Fibroblast of the conjunctiva (primary cell): ENCODE measurements around the gene SCYL1.
A peak's percentile ranks its signal among the peaks of the same experiment; 100 is the strongest.
"Not testable (repeated sequence)": the region's sequence is repeated elsewhere in the genome, so short reads cannot be mapped to it uniquely, and the experiment has no call there.

Source experiments
- DNase-seq: peaks from one replicate; pipeline ENCODE4 v3.0.0-alpha.2; 2010; ENCODE audit warnings: low read depth

Gene SCYL1

DNA sequence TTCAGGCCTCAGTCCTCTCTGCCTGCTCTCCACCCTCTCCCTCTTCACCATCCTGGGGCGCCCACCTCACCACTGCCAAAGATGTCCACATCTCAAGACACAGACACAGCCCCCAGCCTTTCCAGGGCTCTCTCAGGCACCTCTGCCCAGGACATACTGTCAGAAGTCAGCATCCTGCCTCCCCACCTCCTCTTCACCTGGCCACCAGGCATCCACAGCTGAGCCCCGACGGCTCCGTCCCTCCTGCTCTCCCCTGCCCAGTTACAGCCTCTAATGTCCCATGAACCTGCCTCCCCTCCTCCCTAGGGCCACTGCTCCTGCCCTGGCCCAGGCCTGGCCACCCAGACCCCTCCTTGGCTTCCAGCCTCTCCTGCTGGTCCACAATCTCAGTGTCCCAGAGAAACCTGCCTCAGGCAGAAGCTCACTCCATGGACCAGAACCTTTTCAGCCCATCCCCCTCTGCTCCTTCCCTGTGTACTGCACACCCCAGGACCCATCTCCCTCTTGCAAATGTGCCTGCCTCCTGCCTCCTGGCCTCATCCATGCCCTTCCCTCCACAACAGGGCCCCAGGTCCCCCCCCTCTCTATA lies 30.1 kb downstream of the SCYL1 start:
- no peak for DNase-seq

DNA sequence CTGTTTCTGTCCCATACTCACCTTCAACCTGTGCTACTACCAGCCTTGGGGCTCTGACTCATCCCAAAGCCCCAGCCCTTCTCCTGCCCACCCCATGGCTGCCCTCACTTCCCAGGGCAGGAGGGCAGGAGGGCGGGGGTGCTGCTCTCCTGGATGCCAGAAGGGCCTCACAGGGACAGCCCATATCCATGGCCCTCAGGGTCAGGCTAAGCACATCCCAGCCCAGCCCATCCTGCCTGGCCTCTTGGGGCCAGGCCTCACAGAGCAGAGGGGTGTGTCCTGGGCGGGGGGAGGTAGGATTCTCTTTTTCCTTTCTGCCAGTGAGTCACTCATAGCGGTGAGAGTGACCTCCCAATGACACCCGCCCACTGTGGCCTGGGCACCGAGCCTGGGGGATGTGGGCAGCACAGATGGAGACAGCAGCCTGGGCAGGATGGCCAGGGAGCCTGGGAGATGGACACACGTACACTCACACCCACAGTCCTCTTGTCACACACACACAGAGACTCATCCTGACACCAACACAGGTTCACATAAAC lies 30.9 kb downstream of the SCYL1 start:
- peak; percentile 68 for DNase-seq

DNA sequence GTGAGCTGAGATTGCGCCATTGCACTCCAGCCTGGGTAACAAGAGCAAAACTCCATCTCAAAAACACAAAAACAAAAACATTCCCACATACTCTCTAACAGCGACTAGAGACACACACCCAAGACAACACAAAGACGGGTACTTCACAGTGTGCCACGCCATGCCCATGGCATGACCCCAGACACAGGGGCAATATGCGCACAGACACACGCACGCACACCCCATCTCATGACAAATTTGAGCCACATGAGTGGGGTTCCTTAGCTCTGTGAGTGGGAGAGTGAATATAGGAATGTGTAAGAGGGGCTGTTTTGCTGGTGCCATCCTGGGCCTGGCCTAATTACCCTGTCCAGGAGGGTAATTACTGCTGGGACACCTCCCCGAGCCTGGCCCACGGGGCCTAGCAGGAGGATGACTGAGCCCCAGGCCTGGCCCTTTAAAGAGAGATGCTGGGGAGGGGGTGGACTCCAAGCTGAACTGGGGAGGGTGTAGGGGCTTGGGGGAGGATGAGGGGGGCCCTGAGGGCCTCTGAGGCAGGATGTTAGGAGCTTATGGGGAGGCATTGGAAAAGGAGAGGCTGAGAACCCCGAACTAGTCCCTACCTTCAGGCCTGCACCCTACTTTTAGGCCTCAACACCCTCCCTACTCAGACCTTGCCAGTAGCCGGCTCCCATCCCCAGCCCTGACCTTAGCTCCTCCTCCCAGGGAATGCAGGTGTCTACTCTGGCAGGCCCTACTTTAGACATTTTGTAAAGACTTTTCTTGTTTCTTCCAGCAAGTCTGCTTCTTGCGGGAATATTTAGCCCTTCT lies 31.8 kb downstream of the SCYL1 start:
- DNase-seq = no peak

DNA sequence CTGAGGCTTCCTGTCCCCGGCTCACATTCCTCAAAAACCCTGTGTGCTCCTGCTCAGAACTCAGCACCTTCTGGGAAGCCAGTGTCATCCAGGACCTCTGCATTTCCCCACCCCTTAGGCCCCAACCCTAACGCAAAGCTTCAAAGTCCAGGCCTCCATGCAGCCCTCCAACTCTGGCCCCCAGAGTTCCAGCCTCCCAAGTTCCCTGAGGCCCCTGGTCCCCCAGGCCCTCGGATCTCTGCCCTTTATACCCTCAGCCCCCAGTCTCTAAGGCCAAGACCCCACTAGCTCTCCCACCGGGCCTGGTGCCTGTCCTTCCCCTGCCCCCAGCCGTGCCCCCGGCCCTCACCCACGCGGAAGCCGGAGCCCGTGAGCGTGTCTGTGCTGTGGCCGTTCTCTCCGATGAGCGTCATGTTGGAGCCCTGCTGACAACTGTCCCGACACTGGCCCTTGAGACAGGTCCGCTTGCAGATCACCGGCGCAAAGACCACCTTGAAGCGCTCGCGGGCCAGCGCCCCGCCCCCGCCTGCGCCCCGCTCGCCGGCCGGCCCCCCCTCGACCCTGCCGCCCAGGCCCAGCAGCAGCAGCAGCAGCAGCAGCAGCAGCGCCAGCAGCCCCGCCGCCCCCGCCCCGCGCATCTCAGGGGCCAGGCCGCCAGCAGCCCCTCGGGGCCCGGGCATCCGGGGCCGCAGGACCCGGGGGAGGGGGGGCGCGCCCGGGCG lies 32.6 kb downstream of the SCYL1 start:
- DNase-seq = no peak

DNA sequence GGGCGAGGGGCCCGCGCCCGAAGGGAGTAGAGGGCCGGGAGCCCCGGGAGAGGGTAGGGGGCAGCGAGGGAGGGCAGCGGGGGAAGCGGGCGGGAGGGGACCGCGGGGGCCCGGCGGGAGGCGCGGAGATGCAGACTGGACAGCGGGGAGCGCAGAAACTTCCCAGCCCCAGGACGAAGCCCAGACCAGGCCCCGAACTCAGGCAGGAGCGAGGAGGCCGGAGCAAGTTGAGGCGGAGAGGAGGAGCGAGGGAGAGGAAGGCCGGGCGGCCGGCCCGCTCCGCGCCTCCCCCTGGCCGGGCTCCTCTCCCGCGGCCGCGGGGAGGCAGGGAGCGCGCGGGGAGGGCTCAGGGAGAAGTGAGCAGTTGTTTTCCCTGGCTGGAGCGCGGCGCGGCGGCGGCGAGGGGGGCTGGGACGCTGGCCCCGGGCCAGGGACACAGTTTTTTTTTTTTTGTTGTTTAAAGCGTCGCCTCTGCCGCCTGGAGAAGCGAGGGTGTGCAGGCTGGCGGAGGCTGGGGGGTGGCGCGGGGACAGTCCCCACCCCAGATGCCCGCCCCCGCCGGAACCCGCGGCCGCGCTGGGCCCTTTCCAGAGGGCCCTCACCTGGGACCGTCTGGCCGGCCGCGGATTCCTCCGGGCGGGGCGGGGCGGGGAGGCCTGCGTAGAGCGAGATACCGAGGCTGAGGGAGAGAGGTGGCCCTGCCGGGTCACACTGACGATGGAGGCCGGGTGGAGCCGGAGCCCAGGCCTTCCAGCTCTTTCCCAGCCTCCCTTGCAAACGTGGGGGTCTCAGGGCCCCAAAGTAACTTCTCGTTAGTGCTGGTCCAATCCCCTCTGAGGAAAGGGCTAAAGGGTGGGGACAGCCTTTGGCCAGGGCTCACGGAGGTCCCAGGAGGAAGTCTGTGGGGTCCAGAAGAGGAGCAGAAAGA lies 33.4 kb downstream of the SCYL1 start, which contains the start of gene LTBP3:
TSS of gene LTBP3 (minus strand) at position 358 of the 928 bp plus-strand sequence. CDS start 400 bp downstream, outside the sequence.
- peak; percentile 66 for DNase-seq

DNA sequence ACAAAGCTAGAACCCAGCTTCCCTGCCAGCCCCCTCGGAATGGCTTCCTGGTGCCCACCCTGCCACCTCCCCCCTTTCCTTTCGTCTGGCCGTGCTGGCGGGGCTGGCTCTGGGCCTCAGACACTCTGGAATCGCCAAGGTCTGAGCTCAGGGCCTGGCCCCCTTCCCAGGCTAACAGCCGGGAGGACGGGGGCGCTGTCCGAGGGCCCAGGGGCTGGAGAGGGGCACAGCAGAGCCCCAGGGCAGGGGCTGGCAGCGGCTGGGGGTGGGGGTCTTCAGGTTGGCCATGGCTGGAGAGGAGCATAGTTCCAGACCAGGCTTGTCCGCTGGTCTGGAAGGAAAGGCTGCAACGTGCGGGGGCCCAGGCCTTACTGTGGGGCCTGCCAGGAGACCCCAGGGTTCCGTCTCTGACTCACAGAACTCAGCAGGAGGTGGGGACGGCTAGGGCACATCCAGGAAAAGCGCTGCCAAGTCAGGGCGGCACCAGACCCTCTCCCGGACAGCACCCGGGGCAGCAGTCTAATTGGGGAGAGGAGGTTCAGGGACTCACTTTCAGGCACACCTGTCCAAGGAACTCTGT lies 34.1 kb downstream of the SCYL1 start:
- DNase-seq = no peak

DNA sequence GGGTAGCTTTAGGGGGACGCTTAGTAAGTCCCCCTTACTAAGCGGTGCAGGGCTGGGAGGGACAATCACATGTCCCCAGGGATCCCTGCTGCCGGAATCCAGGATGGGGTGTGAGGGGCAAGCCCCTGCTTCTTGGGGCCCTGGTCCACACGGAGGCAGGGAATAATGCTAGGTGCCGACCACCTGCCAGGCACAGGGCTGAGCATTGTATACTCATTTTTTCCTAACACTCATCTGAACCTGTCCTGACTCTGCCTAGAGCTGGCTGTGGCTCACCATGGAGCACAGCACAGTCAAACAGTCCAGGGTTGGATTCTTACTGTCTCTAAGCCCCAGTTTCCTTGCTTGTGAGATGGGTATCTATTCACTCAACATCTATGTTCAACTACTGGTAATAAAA lies 34.7 kb downstream of the SCYL1 start:
- no peak for DNase-seq

DNA sequence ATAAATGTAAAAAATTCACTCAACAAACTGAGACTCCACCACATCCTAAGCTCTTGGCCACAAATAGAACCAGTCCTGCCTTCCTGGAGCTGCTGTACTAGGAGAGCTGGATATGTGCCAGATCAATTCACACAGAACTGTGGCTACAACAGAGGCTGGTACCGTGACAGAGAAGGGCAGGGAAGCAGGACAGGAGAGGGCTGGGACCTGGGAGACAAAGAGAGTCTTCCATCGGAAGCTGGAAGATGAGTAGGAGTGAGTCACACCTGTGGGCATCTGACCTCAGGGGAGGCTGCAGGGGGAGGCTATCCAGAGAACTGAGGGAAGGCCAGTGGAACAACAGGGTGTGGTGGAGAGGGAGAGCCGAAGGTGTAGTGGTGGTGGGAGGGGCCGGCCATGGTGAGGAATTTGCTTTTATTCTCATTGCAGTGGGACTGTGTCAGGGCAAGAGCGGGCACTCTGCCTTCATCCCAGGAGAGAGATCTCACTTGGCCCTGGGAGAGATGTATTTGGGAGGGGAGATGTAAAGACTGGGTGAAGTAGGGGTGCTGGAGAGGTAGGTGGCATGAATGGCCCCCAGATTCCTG lies 35.2 kb downstream of the SCYL1 start:
- no peak for DNase-seq

DNA sequence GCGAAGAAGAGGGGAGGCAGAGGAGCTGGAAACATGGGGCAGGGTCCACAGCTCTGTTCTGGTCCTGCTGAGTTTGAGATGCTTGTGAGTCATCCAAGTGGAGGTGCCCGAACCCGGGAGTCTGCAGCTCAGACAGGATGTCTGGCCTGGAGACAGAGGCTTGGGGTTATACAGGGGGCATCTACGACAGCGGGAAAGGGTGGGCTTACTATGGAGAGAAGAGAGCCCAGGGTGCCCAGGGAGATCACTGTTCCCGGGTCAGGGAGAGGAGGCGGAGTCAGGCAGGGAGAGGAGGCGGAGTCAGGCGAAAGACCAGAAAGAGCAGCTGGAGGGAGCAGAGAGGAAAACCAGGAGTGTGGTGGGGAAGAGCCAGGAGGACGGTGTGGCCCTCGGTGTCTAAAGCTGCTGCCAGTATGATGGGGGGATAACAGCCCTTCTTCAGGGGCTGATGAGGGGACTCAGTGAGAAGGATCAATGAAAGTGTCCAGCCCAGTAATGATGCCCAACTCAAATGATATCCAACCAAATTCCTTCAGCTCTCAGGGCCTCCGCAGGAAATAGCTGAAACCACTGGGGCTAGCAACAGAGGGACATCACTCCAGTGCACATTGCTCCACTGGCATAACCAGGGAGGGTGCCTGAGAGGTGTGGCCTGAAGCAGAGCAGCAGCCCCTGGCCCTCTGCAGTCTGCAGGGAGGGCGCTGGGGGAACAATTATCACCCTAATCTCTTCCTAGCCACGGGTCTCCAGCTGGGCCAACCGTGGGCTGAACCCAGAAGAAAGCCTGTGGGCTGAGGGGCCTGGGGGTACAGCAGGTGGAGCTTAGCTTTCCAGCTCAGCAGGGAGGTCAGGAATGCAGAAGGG lies 35.9 kb downstream of the SCYL1 start:
- DNase-seq = no peak

DNA sequence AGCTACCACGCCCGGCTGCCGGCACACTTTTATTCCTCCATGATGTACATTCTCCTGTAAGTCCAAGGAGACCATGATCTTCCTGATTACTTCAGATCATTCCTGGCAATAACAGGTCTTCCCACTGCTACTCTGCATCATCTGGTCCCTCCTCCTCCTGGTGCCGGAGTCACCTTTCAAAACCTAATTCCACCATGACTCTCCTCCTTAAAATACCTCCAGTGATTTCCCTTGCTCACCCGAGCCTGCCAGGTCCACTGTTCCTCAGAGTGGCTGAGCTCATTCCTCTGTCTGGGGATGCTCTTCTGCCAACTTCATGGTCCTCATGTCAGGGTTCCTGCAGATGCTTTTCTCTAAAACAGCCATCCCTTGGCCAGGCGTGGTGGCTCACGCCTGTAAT lies 37.1 kb downstream of the SCYL1 start:
- no peak for DNase-seq

DNA sequence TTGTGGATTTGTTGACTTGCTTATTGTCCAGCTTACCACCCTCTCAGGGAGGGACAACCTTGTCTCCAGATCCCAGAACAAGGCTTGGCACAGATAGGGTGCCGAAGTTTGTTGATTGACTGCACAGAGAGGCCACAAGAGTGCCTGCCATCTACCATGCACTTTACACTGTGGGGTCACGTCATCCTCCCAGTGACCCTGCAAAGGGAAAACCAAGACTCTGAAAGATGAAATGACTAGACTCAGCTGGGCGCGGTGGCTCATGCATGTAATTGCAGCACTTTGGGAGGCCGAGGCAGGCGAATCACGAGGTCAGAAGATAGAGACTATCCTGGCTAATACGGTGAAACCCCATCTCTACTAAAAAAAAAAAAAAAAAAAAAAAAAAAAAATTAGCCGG lies 37.9 kb downstream of the SCYL1 start:
- DNase-seq = no peak

DNA sequence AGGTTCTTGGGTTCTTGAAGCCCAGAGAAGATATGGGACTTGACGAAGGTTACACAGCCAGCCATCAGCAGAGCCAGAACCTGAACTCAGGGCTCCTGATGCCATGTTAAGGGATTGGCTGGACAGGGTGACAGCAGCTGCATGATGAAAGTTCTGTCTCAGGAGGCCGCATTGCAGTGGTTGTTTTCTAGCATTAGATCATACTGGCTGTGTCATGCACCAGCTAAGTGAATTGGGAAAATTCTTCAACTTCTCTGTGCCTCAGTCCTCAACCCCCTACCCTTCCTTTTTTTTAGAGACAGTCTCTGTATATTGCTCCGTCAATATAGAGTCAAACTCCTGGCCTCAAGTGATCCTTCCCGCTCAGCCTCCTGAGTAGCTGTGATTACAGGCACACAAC lies 38.7 kb downstream of the SCYL1 start:
- DNase-seq = no peak

DNA sequence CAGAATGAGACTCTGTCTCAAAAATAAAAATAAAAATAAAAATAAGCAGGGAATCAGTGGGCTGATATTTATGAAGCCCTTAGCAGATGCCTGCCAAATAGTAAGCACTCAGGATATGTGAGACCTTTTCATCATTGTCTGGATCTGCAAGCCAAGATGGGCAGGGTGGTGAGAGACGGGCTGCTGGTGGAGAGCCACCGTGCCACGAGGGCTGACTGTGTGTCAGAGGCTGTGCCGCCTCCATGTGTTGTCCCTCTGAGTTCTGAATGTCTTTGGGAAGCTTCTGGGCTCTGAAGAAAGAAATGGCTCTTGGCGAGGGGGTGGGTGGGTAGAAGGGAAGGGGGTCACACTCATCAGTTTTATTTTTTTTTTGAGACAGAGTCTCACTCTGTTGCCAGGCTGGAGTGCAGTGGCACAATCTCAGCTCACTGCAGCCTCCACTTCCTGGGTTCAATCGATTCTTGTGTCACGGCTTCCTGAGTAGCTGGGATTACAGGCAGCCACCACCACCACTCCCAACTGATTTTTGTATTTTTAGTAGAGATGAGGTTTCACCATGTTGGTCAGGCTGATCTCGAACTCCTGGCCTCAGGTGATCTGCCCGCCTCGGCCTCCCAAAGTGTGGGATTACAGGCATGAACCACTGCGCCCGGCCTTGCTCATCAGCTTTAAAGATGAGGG lies 40.1 kb downstream of the SCYL1 start:
- DNase-seq = not testable (repeated sequence)

DNA sequence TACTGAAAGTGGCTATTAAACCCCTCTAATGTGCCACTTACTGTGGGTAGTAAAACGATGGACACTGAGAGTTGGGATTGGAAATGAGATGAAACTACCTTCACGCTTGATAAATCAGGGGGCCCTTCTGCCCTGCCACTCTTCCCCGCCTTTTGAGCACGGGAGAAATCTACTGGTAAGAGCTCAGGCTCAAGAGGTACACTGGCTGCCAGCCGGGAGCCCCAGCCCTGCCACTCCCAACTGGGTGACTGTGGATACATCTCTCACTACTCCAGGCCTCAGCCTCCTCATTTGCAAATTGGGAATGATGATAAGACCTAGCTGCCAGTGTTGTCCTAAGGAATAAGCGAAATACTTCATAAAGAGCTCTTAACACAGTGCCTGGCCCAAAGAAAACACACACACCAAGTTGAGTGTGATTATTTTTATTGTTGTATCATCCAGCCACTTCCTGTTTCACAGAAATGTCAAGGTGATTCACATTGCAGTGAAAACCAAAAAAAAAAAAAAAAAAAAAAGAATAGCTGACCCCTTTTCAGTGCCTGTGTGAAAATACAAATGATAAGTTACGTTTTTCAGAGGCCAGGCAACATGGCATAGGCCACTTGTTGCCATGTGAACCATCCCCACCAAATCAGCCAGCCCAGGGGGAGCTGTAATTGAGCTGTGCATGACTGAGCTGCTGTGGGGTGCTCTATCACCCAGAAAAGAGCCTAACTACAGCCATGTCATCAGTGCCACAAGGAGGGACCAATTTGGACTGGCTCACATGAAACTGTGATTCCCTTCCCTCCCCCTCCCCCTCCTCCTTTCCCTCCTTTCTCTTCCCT lies 41.0 kb downstream of the SCYL1 start:
- no peak for DNase-seq

DNA sequence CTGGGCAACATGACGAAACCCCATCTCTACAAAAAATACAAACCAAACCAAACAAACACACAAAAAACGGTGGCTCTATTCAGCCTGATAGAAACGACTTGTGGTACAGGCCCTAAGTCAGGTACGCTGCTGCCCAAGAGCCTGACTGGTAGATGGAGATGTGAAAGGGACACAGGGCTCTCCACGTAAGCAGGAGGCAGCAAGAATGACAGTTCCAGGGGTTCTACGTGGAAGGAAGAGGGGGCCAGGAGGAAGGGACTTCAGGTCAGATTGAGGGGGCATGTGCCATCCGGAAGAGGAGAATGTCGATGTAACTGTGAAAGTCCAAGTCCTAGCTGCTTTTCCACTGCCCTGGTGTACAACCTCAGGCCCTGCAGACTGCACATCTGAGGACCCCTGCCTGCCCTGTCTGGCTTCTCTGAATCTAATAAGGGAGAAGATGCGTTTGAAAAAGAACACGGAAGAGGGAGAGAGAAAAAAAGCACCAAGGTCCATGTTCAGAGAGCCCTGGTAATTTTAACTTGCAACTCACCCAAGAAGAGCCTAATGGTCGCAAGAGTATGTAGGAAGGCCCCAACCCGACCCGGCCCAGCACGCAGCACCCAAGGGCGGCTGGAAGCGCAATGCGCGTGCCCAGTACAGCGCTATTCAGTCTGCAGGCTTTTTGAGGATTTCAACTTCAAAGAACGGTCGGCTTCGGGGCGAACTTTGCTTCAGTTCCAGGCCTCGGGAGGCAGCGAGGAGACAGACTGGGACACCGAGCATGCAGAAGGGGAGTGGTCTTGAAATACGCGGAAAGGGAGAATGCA lies 44.5 kb downstream of the SCYL1 start:
- DNase-seq = no peak

DNA sequence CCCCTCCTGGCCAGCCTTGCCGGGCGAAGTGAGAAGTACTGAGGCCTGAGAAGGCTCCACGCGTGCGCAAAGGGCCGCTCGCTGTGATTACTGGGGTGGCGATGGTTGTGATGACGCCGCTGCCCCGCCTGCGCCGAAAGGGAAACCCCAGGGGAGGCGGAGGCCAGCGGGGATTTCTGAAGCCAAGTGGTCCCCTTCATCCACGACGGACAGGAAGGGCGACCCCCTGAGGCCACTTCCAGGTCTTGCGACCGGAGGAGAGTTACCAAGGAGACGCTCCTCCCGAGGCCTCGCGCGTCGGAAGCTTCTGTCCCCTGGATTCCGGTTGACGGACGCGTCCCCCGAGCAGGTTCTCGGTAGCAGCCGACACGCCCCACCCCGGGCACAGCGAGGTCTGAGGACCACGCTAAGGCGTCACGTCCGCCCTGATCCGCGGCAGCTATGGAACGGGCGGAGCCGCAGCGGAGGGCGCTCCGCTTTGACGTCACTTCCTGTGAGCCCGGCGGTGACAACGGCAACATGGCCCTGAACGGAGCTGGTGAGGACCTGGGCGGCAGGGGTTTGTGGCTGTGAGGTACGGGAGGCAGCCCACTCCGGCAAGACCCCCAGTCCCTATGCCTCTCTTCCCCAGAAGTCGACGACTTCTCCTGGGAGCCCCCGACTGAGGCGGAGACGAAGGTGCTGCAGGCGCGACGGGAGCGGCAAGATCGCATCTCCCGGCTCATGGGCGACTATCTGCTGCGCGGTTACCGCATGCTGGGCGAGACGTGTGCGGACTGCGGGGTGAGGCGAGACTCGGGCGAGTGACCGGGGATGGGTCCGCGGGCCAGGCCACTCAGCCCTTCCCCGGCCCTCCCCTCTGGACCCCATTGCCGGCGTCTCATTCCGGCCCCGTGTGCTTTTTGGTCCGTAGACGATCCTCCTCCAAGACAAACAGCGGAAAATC lies 45.4 kb downstream of the SCYL1 start, which contains the start of gene ZNRD2:
TSS of gene ZNRD2 (plus strand) at position 505 of the 946 bp plus-strand sequence. CDS start at position 520, 15 bp downstream.
- peak; percentile 96 for DNase-seq
